ENCODE results near the gene ZSCAN31.
"Not testable (repeated sequence)": the region's sequence is repeated elsewhere in the genome, so short reads cannot be mapped to it uniquely, and the experiment has no call there.

The ZSCAN31 gene

DNA sequence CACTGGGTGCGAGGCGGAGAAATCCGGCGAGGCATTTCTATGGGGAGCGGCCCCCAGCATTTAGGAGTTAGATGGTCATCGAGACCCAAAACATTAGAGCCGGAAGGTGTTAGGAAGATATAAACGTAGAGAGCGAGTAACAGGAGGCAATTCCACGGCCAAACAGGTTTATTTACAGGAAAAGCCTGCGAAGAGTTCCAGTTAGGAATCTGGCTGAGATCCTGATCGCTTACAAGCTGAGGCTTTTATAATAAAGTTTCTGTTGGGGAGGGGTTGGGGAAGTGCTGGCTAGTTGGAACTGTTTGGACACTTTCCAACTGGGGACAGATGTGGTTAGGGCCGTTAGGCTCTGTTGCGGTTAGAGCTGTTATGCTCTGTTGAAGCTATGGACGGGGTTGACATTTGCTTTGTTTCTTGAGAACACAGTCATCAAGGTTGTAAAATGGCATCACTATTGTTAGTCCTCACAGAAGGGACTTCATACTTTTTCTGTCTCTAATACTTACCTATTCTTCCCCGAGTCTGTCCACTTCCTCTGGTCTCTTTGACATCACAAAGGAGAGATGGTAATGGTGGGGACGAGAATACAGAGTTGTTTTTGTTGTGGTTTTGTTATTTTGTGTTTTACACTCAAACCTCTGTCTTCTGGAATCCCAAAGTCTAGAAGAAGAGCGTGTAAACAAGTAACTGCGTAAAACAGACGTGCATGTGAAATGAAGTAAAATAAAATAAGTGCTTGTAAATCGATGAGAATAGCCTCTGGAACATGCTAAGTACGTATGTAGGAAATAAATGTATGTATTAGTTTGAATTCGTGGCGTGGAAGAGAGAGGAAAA, 554 bp upstream of the ZSCAN31 start:
- Histone ChIP-seq H3K9me3 (ENCODE audit: control insufficient read depth in 2 of 2, low read length in 2 of 2) (no peaks in the 10 kb centered on the region), H3K4me1 (ENCODE audit: control insufficient read depth, insufficient read depth, low read length) (peaks cover 12% of the 10 kb centered on the region), H3K4me3 (ENCODE audit: low read length in 2 of 2) (peak overlapping the region; percentile 71 to 83), H3K27me3 (ENCODE audit: control insufficient read depth in 1 of 2, insufficient read depth in 2 of 2, low read length in 2 of 2) (no peaks in the 10 kb centered on the region), H3K36me3 (ENCODE audit: control insufficient read depth in 2 of 2, insufficient read depth in 2 of 2, low read length in 2 of 2) (peaks cover 0 to 3% of the 10 kb centered on the region in 2 donors), H3K9ac (ENCODE audit: low read length in 2 of 2) (peak overlapping the region; percentile 90 to 99), H3K27ac (ENCODE audit: low read length) (peak overlapping the region; percentile 99)

DNA sequence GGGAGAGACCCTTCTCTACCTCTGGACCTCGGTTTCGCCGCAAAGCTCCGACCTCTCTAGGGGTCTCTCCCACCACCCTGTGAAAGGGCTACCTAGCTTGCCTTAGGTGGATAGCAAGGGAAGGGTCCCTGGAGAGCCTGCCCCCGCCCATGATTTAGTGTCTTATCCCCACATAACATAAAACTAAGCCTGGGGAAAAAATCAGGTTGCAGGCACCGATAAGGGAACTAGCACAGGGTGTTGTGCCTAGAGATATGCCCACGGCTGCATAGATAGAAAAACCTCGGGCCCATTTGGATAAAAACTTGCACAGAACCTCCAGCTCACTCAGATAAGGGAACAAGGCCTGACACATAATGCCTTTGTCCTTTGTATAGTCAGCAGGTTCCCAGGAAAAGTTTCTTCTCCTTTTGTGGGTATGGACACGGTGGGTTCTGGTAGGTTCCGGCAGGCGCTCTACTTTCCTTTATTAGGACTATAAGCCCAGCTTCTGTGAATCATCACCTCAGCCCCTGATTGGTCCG, 846 bp downstream of the ZSCAN31 start:
- Histone ChIP-seq H3K9me3 (ENCODE audit: control insufficient read depth in 2 of 2, low read length in 2 of 2) (no peaks in the 10 kb centered on the region), H3K27me3 (ENCODE audit: control insufficient read depth in 1 of 2, insufficient read depth in 2 of 2, low read length in 2 of 2) (no peaks in the 10 kb centered on the region), H3K27ac (ENCODE audit: low read length) (peak overlapping the region; percentile 99), H3K4me3 (ENCODE audit: low read length in 2 of 2) (peak overlapping the region; percentile 71 to 83), H3K36me3 (ENCODE audit: control insufficient read depth in 2 of 2, insufficient read depth in 2 of 2, low read length in 2 of 2) (peaks cover 0 to 1% of the 10 kb centered on the region in 2 donors), H3K9ac (ENCODE audit: low read length in 2 of 2) (peak overlapping the region; percentile 90 to 99), H3K4me1 (ENCODE audit: control insufficient read depth, insufficient read depth, low read length) (peaks cover 12% of the 10 kb centered on the region)

DNA sequence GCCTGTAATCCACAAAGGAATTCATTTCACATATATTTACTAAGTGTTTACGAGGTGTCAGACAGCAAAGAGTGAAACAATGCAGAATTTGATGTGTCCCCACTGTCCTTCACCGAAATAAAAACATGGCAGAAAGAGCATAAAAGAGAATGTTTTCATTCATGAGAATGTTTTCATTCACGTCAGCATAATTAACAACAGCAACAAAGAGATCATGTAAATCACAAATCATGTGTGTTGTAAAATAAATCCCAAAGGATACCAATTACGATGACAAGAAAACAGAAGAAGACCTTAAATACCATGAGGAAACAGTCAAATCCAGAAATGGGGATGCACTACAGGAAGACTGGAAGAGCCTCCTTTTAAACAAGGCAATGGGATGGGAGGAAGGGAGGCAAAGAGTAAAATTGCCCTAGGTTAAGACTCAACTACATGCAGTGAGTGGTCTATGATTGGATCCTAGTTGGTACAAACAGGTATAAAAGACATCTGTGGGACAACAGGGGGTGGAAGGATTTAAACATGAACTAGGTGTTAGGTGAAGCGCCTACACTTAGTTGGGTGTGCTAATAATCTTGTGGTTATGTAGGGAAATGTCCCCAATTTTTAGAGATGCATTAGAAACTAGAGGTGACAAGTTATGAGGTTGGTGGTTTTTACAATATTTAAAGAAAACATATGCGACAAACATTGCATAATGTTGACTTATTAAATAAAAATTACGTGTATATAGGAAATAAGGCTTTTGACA, 1.5 kb downstream of the ZSCAN31 start:
- Histone ChIP-seq H3K9me3 (ENCODE audit: control insufficient read depth in 2 of 2, low read length in 2 of 2) (no peaks in the 10 kb centered on the region), H3K9ac (ENCODE audit: low read length in 2 of 2) (peak overlapping the region; percentile 90 to 99), H3K27me3 (ENCODE audit: control insufficient read depth in 1 of 2, insufficient read depth in 2 of 2, low read length in 2 of 2) (no peaks in the 10 kb centered on the region), H3K27ac (ENCODE audit: low read length) (peak overlapping the region; percentile 99), H3K36me3 (ENCODE audit: control insufficient read depth in 2 of 2, insufficient read depth in 2 of 2, low read length in 2 of 2) (peaks cover 0 to 6% of the 10 kb centered on the region in 2 donors), H3K4me3 (ENCODE audit: low read length in 2 of 2) (peak overlapping the region; percentile 71 to 83), H3K4me1 (ENCODE audit: control insufficient read depth, insufficient read depth, low read length) (peaks cover 12% of the 10 kb centered on the region)

DNA sequence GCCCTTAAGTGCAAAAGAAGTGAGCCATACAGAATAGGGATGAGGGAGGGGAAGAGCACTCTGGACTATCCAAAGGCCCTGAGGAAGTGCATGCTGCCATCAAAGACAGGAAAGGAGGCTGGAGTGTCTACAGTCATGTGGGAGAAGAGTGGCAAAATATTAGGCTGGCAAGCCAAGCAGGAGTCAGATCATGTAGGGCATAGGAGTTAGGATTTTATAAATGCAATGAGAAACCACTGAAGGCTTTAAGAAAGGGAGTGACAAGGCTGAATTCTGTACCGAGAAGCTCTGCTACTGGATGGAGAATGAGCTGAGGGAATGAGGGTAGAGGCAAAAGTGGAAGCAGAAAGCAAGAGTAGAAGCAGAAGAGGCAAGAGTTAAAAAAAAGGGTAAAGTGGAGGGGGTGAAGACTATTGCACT, 2.3 kb downstream of the ZSCAN31 start:
- H3K36me3 ChIP-seq (ENCODE audit: control insufficient read depth in 2 of 2, insufficient read depth in 2 of 2, low read length in 2 of 2) = peaks cover 7 to 13% of the 10 kb centered on the region in 2 donors
- H3K27me3 ChIP-seq (ENCODE audit: control insufficient read depth in 1 of 2, insufficient read depth in 2 of 2, low read length in 2 of 2) = no peaks in the 10 kb centered on the region
- H3K4me3 ChIP-seq (ENCODE audit: low read length in 2 of 2) = peak overlapping the region in 1 of 2 donors; percentile 27
- no peak overlapping the region for H3K9ac ChIP-seq (ENCODE audit: low read length in 2 of 2)
- H3K9me3 ChIP-seq (ENCODE audit: control insufficient read depth in 2 of 2, low read length in 2 of 2) = peaks cover 0 to 6% of the 10 kb centered on the region in 2 donors
- peak overlapping the region; percentile 0 for H3K27ac ChIP-seq (ENCODE audit: low read length)
- peaks cover 12% of the 10 kb centered on the region for H3K4me1 ChIP-seq (ENCODE audit: control insufficient read depth, insufficient read depth, low read length)

GRCh38 chr6:28333047-28333446, 2.9 kb downstream of the ZSCAN31 start:
- Histone ChIP-seq H3K27ac (ENCODE audit: low read length) (peak overlapping the region; percentile 0), H3K4me3 (ENCODE audit: low read length in 2 of 2) (no peak overlapping the region), H3K4me1 (ENCODE audit: control insufficient read depth, insufficient read depth, low read length) (peaks cover 12% of the 10 kb centered on the region), H3K9ac (ENCODE audit: low read length in 2 of 2) (no peak overlapping the region), H3K36me3 (ENCODE audit: control insufficient read depth in 2 of 2, insufficient read depth in 2 of 2, low read length in 2 of 2) (peaks cover 7 to 13% of the 10 kb centered on the region in 2 donors), H3K27me3 (ENCODE audit: control insufficient read depth in 1 of 2, insufficient read depth in 2 of 2, low read length in 2 of 2) (no peaks in the 10 kb centered on the region), H3K9me3 (ENCODE audit: control insufficient read depth in 2 of 2, low read length in 2 of 2) (peaks cover 0 to 6% of the 10 kb centered on the region in 2 donors)

DNA sequence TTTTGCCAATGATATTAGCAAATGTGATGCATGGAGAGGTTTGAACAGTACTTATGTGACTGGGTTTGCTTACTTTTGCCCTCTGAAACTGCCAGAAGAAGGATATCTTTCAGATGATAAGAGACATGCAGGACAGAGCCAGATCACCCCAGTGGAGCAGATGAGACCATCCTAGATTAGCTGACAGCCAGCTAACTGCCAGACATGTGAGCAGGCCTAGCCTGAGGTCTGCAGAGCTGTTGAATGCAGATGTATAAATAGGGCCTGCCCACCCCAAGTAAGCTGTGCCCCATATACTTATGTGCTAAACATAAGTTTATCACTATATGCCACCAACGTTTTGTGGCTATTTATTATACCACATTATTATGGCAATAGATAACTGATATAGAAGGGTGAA, 5.9 kb downstream of the ZSCAN31 start:
- H3K36me3 ChIP-seq (ENCODE audit: control insufficient read depth in 2 of 2, insufficient read depth in 2 of 2, low read length in 2 of 2) = peaks cover 30 to 40% of the 10 kb centered on the region in 2 donors
- peaks cover 19 to 27% of the 10 kb centered on the region in 2 donors for H3K9me3 ChIP-seq (ENCODE audit: control insufficient read depth in 2 of 2, low read length in 2 of 2)
- no peaks in the 10 kb centered on the region for H3K27me3 ChIP-seq (ENCODE audit: control insufficient read depth in 1 of 2, insufficient read depth in 2 of 2, low read length in 2 of 2)
- H3K27ac ChIP-seq (ENCODE audit: low read length) = no peak overlapping the region
- H3K4me1 ChIP-seq (ENCODE audit: control insufficient read depth, insufficient read depth, low read length) = peaks cover 2% of the 10 kb centered on the region
- no peak overlapping the region for H3K4me3 ChIP-seq (ENCODE audit: low read length in 2 of 2)
- H3K9ac ChIP-seq (ENCODE audit: low read length in 2 of 2) = no peak overlapping the region

DNA sequence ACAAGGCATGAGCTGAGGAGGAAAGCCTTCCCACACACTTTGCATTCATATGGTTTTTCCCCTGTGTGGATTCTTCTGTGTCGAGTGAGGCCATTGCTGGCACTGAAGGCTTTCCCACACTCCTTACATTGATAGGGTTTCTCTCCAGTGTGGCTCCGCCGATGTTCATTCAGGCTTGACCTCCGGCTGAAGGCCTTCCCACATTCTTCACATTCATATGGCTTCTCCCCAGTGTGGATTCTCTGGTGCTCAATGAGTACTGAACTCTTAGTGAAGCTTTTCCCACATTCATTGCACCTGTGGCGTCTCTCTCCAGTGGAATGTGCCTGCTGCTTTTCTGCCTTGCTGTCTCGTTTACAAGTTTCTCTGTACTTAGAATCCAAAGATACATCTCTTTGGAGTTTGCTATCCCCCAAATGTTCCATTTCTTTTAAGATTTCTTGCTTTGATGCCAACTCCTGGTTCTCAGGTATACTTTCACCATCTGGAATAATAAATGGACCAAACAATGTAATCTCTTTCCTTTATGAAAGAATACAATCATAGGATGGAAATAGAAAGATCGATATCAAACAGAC, 9.5 kb downstream of the ZSCAN31 start:
- Histone ChIP-seq H3K27ac (ENCODE audit: low read length) (no peak overlapping the region), H3K36me3 (ENCODE audit: control insufficient read depth in 2 of 2, insufficient read depth in 2 of 2, low read length in 2 of 2) (peaks cover 45 to 62% of the 10 kb centered on the region in 2 donors), H3K9ac (ENCODE audit: low read length in 2 of 2) (no peak overlapping the region), H3K27me3 (ENCODE audit: control insufficient read depth in 1 of 2, insufficient read depth in 2 of 2, low read length in 2 of 2) (no peaks in the 10 kb centered on the region), H3K4me1 (ENCODE audit: control insufficient read depth, insufficient read depth, low read length) (no peaks in the 10 kb centered on the region), H3K4me3 (ENCODE audit: low read length in 2 of 2) (peak overlapping the region; percentile 9 to 47), H3K9me3 (ENCODE audit: control insufficient read depth in 2 of 2, low read length in 2 of 2) (peaks cover 24 to 46% of the 10 kb centered on the region in 2 donors)

- Histone ChIP-seq H3K36me3 (ENCODE audit: control insufficient read depth in 2 of 2, insufficient read depth in 2 of 2, low read length in 2 of 2) (peaks cover 41 to 59% of the 10 kb centered on the region in 2 donors), H3K4me1 (ENCODE audit: control insufficient read depth, insufficient read depth, low read length) (no peaks in the 10 kb centered on the region), H3K27ac (ENCODE audit: low read length) (no peak overlapping the region), H3K9me3 (ENCODE audit: control insufficient read depth in 2 of 2, low read length in 2 of 2) (peaks cover 28 to 53% of the 10 kb centered on the region in 2 donors), H3K27me3 (ENCODE audit: control insufficient read depth in 1 of 2, insufficient read depth in 2 of 2, low read length in 2 of 2) (no peaks in the 10 kb centered on the region), H3K9ac (ENCODE audit: low read length in 2 of 2) (no peak overlapping the region), H3K4me3 (ENCODE audit: low read length in 2 of 2) (no peak overlapping the region)
Observed at GRCh38 chr6:28323813-28324424, 12.0 kb downstream of the ZSCAN31 start.

GRCh38 chr6:28322661-28323060, 13.3 kb downstream of the ZSCAN31 start:
- no peak overlapping the region for H3K27ac ChIP-seq (ENCODE audit: low read length)
- H3K36me3 ChIP-seq (ENCODE audit: control insufficient read depth in 2 of 2, insufficient read depth in 2 of 2, low read length in 2 of 2) = peaks cover 38 to 56% of the 10 kb centered on the region in 2 donors
- H3K4me1 ChIP-seq (ENCODE audit: control insufficient read depth, insufficient read depth, low read length) = no peaks in the 10 kb centered on the region
- no peaks in the 10 kb centered on the region for H3K27me3 ChIP-seq (ENCODE audit: control insufficient read depth in 1 of 2, insufficient read depth in 2 of 2, low read length in 2 of 2)
- H3K9me3 ChIP-seq (ENCODE audit: control insufficient read depth in 2 of 2, low read length in 2 of 2) = peaks cover 28 to 51% of the 10 kb centered on the region in 2 donors
- no peak overlapping the region for H3K4me3 ChIP-seq (ENCODE audit: low read length in 2 of 2)
- no peak overlapping the region for H3K9ac ChIP-seq (ENCODE audit: low read length in 2 of 2)

- H3K27me3 ChIP-seq (ENCODE audit: control insufficient read depth in 1 of 2, insufficient read depth in 2 of 2, low read length in 2 of 2); H3K27ac ChIP-seq (ENCODE audit: low read length); H3K4me3 ChIP-seq (ENCODE audit: low read length in 2 of 2); H3K4me1 ChIP-seq (ENCODE audit: control insufficient read depth, insufficient read depth, low read length); H3K9ac ChIP-seq (ENCODE audit: low read length in 2 of 2): not testable (repeated sequence)
- Histone ChIP-seq H3K9me3 (ENCODE audit: control insufficient read depth in 2 of 2, low read length in 2 of 2) (peaks cover 4 to 23% of the 10 kb centered on the region in 2 donors), H3K36me3 (ENCODE audit: control insufficient read depth in 2 of 2, insufficient read depth in 2 of 2, low read length in 2 of 2) (peaks cover 13 to 27% of the 10 kb centered on the region in 2 donors)
Observed at GRCh38 chr6:28317866-28318265, 18.1 kb downstream of the ZSCAN31 start.

Data from stomach smooth muscle (tissue), 2 donors.